Measurements from ENCODE around the gene ANO8. TPM values are rescaled to one million over a fixed set of nuclear protein-coding genes. Genes with fewer than 3 reads are reported as not detected.

ANO8 gene
- total and polyA plus RNA-seq, 2 donors (not counting 1 experiment from before 2014, with no cell fraction given), result 3.0 to 5.2 TPM

DNA sequence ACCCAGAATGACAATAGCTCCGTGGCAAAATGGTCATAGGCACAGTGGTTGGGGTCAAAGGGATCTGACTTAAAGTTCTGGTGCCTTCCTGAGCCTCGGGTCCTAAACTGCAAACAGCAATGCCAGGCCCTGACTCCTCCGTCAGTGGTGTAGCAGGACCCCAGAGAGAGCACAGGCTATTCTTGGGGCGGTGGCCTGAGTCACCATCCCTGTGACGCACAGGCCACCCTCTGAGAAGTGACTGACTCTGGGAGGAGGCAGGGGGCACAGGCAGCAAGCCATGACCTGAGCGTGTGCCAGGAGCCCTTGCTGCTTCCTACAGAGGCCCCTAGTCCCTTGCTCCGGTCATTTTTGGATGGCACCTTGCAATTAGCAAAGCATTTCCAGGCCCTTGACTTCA lies 23.7 kb upstream of the ANO8 start:
- no peak overlapping the region for H3K4me2 ChIP-seq (replicated peaks; ENCODE audit: low read depth, low read length, poor library complexity, severe bottlenecking)
- no peaks in the 10 kb centered on the region for H3K4me1 Mint-ChIP-seq

DNA sequence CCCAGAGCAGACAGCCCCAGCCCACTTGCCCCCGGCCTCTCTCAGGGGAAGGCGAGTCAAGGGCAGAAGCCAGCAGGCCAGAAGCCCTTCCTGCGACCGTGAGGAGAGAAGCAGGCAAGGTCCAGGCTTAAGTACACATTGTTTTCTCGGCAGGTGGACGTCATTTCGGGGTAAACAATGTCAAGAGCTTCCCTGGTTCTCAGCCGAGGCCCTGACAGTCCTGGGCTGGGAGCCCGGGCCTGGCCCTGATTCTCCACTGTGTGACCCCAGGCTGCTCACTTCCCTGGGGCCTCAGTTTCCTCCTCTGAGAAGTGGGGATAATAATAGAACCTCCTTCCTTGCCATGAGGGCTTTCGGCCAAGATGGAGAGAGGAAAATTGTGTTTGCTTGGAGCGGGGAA lies 23.1 kb upstream of the ANO8 start:
- no peak for TF ChIP-seq EZH2 (IDR thresholded peaks at IDR 0.05; ENCODE audit: borderline replicate concordance, insufficient read depth, low read depth, low read length, poor library complexity, severe bottlenecking)
- TF ChIP-seq, protein P1, sequence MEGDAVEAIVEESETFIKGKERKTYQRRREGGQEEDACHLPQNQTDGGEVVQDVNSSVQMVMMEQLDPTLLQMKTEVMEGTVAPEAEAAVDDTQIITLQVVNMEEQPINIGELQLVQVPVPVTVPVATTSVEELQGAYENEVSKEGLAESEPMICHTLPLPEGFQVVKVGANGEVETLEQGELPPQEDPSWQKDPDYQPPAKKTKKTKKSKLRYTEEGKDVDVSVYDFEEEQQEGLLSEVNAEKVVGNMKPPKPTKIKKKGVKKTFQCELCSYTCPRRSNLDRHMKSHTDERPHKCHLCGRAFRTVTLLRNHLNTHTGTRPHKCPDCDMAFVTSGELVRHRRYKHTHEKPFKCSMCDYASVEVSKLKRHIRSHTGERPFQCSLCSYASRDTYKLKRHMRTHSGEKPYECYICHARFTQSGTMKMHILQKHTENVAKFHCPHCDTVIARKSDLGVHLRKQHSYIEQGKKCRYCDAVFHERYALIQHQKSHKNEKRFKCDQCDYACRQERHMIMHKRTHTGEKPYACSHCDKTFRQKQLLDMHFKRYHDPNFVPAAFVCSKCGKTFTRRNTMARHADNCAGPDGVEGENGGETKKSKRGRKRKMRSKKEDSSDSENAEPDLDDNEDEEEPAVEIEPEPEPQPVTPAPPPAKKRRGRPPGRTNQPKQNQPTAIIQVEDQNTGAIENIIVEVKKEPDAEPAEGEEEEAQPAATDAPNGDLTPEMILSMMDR (IDR thresholded peaks at IDR 0.05), result no peak
- no peaks in the 10 kb centered on the region for H4K20me1 ChIP-seq (ENCODE audit: control insufficient read depth, insufficient read depth, low read length, poor library complexity, severe bottlenecking)
- ChIA-PET POLR2A (no interaction called here), CTCF (interaction anchor here (1.0 to 1.2 kb wide), 2 partner anchors 10 to 28 kb away, joined by 3 to 4 read pairs; no protein-coding TSS in a partner anchor)
- no peak overlapping the region for H3K27ac ChIP-seq (ENCODE audit: low read length in 2 of 2)
- H3K27me3 ChIP-seq (replicated peaks in 1 of 4; ENCODE audit: control extremely low read depth in 1 of 4, control insufficient read depth in 3 of 4, insufficient read depth in 4 of 4, low read length in 3 of 4), result peaks cover 0 to 10% (median 0%) of the 10 kb centered on the region in 4 experiments
- H3K4me2 ChIP-seq (replicated peaks; ENCODE audit: low read depth, low read length, poor library complexity, severe bottlenecking), result no peak overlapping the region
- H3K4me1 ChIP-seq (ENCODE audit: control insufficient read depth in 2 of 2, insufficient read depth in 2 of 2, low read length in 2 of 2), result no peaks in the 10 kb centered on the region
- no peak overlapping the region for H2AFZ ChIP-seq (ENCODE audit: insufficient read depth, low read depth, low read length, poor library complexity, severe bottlenecking)
- no peak overlapping the region for H3K4me3 ChIP-seq (ENCODE audit: control extremely low read depth in 1 of 5, extremely low read depth in 1 of 5, insufficient read depth in 1 of 5, low read depth in 2 of 5, low read length in 4 of 5)
- H3K36me3 ChIP-seq (replicated peaks in 1 of 2; ENCODE audit: control extremely low read depth in 1 of 2, control insufficient read depth in 1 of 2, extremely low read depth in 1 of 2, insufficient read depth in 2 of 2, low read length in 1 of 2), result no peaks in the 10 kb centered on the region
- intact Hi-C loops (cut with micrococcal nuclease), result no loop called here
- no peak overlapping the region for H3K9ac ChIP-seq (ENCODE audit: low read length)
- 93% methylated on average over 9 of the region's 11 CpGs for WGBS (ENCODE audit: insufficient coverage)
- Mint-ChIP-seq H3K4me1 (no peaks in the 10 kb centered on the region), H3K27me3 (peaks cover 25% of the 10 kb centered on the region), H3K9me3 (ENCODE audit: insufficient read depth) (no peaks in the 10 kb centered on the region), H3K4me3 (no peak overlapping the region), H3K27ac (no peak overlapping the region)
- no peaks in the 10 kb centered on the region for H3K79me2 ChIP-seq (ENCODE audit: control insufficient read depth, insufficient read depth, low read length)
- no peaks in the 10 kb centered on the region for H3K9me3 ChIP-seq (ENCODE audit: control extremely low read depth in 1 of 3, control insufficient read depth in 2 of 3, insufficient read depth in 1 of 3, low read length in 2 of 3)
- ATAC-seq (ENCODE audit: low read depth) (no peak), DNase-seq (no peak)

More for the DNA sequence above, 23.7 kb upstream of the ANO8 start:
- no peak overlapping the region for H2AFZ ChIP-seq (ENCODE audit: insufficient read depth, low read depth, low read length, poor library complexity, severe bottlenecking)
- Mint-ChIP-seq H3K4me3 (no peak overlapping the region), H3K27me3 (peaks cover 22% of the 10 kb centered on the region), H3K9me3 (ENCODE audit: insufficient read depth) (no peaks in the 10 kb centered on the region), H3K27ac (no peak overlapping the region)
- H3K4me1 ChIP-seq (ENCODE audit: control insufficient read depth in 2 of 2, insufficient read depth in 2 of 2, low read length in 2 of 2), result no peaks in the 10 kb centered on the region
- no peaks in the 10 kb centered on the region for H3K36me3 ChIP-seq (replicated peaks in 1 of 2; ENCODE audit: control extremely low read depth in 1 of 2, control insufficient read depth in 1 of 2, extremely low read depth in 1 of 2, insufficient read depth in 2 of 2, low read length in 1 of 2)
- no peak overlapping the region for H3K4me3 ChIP-seq (ENCODE audit: control extremely low read depth in 1 of 5, extremely low read depth in 1 of 5, insufficient read depth in 1 of 5, low read depth in 2 of 5, low read length in 4 of 5)
- H3K27ac ChIP-seq (ENCODE audit: low read length in 2 of 2), result no peak overlapping the region
- intact Hi-C loops (cut with micrococcal nuclease), result no loop called here
- H3K9ac ChIP-seq (ENCODE audit: low read length), result no peak overlapping the region
- no peaks in the 10 kb centered on the region for H3K79me2 ChIP-seq (ENCODE audit: control insufficient read depth, insufficient read depth, low read length)
- H4K20me1 ChIP-seq (ENCODE audit: control insufficient read depth, insufficient read depth, low read length, poor library complexity, severe bottlenecking), result no peaks in the 10 kb centered on the region
- ChIA-PET CTCF (interaction anchor here (0.7 to 1.0 kb wide), 2 partner anchors 11 to 591 kb away, joined by 3 to 4 read pairs; no protein-coding TSS in a partner anchor), POLR2A (no interaction called here)
- no peaks in the 10 kb centered on the region for H3K9me3 ChIP-seq (ENCODE audit: control extremely low read depth in 1 of 3, control insufficient read depth in 2 of 3, insufficient read depth in 1 of 3, low read length in 2 of 3)
- no peak for DNase-seq
- 84% methylated on average over 7 of the region's 7 CpGs for WGBS (ENCODE audit: insufficient coverage)
- no peak for TF ChIP-seq EZH2 (IDR thresholded peaks at IDR 0.05; ENCODE audit: borderline replicate concordance, insufficient read depth, low read depth, low read length, poor library complexity, severe bottlenecking)
- TF ChIP-seq, protein P1 (IDR thresholded peaks at IDR 0.05), result no peak
- no peak for ATAC-seq (ENCODE audit: low read depth)
- H3K27me3 ChIP-seq (replicated peaks in 1 of 4; ENCODE audit: control extremely low read depth in 1 of 4, control insufficient read depth in 3 of 4, insufficient read depth in 4 of 4, low read length in 3 of 4), result peaks cover 0 to 4% (median 0%) of the 10 kb centered on the region in 4 experiments

Data from B cell (primary cell).